NCI-H1092 treated with DMSO at 0.1 percent for 48 hours (cell line): ENCODE results near the gene KLRK1.
"Not testable (repeated sequence)": the region's sequence is repeated elsewhere in the genome, so short reads cannot be mapped to it uniquely, and the experiment has no call there.

Experiments
- DNase-seq: peaks from one replicate; lab custom pipeline; 2025; lab: John Stamatoyannopoulos, UW

Gene KLRK1

GRCh38 chr12:10362828-10363657, 26.8 kb downstream of the KLRK1 start:
- no peak for DNase-seq

DNA sequence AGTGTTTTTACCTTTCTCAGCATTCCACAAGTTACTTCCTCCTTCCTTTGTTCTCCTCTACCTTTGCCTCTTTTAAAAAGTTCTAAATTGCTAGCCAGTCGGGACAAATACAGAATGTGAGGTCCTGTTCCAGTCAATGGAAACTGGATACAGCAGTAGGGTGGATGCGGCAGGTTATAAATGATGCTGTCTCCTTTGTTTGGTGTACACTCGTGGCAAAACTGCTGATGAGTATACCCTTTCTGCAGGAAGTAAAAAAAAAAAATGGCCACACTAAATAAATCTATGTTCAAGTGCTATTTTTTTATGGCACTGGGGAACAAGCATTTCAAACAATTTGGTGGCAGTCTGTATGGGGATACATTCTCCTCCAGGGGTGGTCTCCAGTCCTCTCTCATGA, 27.5 kb downstream of the KLRK1 start:
- DNase-seq, result peak; percentile 3

DNA sequence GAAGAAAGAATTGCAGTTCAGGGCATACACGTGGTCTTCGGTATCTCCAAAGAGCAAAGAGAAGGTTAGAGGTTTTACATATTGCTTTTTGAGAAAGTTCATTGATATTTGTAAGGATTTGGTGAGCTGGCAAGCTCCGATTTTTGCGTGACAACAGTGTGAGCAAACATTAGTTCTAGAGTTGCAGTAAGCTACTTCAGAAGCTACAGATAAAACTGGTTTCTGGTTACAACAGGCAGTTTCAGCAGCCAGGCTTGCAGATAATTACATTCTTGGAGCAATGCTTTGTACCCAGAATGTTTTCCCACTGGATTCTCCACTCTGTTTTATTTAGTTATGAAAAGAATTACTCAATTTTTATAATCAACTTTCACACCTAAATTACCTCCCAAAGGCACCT, 28.2 kb downstream of the KLRK1 start:
- DNase-seq, result no peak

GRCh38 chr12:10361084-10361483, 28.8 kb downstream of the KLRK1 start:
- DNase-seq, result peak; percentile 34

DNA sequence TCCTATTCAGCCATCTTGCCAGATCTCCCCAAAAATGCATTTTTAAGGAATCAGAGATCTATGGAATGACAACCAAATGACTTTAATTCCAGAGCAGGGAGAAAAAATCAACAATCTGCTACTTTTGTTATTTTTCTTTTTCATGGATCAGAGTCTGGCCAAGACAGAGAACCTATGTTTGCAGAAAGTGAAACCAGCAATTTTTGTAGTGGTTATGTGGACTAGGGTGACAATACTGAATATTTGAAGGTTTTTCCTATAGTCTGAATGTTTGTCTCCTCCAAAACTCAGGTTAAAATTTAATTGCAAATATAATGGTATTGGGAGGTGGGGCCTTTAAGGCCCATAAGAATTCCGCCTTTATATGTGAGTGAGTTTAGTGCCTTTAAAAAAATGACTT, 30.9 kb downstream of the KLRK1 start:
- DNase-seq, result no peak

DNA sequence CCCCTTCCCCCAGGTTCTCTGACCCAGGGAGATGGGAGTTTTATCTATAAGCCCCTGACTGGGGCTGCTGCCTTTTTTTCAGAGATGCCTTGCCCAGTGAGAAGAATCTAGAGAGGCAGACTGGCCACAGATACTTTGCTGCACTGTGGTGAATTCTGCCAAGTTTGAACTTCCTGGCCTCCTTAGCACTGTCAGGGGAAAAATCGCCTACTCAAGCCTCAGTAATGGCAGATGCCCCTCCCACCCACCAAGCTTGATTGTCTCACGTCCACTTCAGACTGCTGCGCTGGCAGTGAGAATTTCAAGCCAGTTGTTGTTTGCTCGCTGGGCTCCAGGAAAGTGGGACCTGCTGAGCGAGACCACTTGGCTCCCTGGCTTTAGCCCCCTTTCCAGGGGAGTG, 31.7 kb downstream of the KLRK1 start:
- peak; percentile 45 for DNase-seq

DNA sequence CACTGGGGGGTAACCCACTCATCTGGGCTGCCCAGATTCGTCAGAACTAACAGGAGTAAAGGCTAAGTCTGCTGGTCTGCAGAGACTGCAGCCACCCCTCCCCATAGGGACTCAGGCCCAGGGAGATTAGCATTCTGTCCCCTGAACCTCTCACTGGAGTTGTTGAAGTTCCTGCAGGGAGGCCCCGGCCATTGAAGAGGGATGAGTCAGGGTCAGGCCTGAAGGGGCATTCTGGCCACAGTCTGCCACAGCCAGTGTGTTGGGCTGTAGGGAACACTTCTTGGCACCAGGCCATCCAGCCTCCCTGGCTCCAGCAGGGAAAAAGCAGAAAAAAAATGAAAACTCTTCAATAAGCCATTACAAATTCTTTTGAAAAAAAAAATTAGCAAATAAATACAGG, 35.3 kb downstream of the KLRK1 start:
- DNase-seq, result no peak

DNA sequence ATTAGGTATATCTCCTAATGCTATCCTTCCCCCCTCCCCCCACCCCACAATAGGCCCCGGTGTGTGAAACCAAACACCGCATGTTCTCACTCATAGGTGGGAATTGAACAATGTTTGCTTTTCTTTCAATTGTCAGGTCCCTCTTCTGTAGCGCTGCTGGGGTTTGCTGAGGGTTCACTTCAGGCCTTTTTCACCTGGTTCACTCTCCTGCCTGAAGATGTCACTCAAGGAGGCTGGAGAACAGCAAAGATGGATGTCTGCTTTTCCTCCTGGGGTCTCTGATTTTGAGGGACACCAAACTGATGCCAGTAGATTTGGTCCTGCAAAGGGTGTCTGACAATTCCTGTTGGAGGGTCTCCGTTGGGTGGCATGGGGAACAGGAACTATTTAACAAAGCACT, 35.8 kb downstream of the KLRK1 start:
- peak; percentile 19 for DNase-seq

DNA sequence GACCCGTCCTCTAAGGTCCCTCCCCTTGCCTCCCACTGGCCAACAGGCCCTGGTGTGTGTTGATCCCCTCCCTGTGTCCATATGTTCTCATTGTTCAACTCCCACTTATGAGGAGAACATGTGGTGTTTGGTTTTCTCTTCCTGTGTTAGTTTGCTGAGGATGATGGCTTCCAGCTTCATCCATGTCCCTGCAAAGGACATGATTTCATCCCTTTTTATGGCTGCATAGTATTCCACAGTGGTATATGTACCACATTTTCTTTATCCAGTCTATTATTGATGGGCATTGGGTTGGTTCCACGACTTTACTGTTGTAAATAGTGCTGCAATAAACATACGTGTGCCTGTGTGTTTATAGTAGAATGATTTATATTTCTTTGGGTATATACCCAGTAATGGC, 38.4 kb downstream of the KLRK1 start:
- DNase-seq, result not testable (repeated sequence)

GRCh38 chr12:10341892-10342509, 47.8 kb downstream of the KLRK1 start:
- no peak for DNase-seq

DNA sequence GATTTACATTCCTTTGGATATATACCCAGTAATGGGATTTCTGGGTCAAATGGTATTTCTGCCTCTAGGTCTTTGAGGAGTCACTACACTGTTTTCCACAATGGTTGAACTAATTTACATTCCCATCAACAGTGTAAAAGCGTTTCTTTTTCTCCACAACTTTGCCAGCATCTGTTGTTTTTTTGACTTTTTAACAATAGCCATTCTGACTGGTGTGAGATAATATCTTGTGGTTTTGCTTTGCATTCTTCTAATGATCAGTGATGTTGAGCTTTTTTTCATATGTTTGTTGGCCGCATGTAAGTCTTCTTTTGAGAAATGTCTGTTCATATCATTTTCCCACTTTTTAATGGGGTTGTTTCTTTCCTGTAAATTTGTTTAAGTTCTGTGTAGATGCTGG, 48.9 kb downstream of the KLRK1 start:
- DNase-seq, result not testable (repeated sequence)

DNA sequence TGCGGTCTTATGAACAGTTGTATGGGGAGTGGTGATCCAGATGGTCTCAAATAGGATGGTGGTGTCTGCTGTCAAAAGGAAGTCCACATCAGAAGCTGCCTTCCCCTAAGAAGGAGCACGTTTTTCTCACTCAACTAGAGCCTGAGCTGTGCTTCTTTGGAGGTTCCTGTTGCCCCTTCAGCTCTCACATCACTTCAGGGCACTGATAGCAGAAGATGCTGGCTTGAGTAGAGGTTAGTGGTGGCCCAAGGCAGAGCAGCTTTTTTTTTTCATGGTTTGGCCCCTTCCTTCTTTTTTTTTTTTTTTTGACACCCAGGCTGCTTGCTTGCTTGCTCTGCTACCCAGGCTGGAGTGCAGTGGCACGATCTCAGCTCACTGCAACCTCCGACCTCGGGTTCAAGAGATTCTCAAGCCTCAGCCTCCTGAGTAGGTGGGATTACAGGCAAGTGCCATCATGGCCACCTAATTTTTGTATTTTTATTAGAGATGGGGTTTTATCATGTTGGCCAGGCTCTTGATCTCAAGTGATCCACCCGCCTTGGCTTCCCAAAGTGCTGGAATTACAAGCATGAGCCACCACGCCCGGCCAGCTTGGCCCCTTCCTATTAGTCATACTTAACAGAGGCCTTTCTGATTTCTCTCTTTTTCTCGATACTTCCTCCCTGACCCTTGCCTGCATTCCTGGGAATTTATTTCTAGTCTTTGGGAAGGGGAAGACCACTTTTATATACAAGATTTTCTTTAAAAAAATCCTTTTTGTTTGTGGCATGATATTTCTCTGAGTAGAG, 50.6 kb downstream of the KLRK1 start:
- DNase-seq, result no peak

- DNase-seq, result not testable (repeated sequence)
Observed at GRCh38 chr12:10338470-10338869, 51.4 kb downstream of the KLRK1 start.

- DNase-seq, result not testable (repeated sequence)
Observed at GRCh38 chr12:10336196-10336595, 53.6 kb downstream of the KLRK1 start.

DNA sequence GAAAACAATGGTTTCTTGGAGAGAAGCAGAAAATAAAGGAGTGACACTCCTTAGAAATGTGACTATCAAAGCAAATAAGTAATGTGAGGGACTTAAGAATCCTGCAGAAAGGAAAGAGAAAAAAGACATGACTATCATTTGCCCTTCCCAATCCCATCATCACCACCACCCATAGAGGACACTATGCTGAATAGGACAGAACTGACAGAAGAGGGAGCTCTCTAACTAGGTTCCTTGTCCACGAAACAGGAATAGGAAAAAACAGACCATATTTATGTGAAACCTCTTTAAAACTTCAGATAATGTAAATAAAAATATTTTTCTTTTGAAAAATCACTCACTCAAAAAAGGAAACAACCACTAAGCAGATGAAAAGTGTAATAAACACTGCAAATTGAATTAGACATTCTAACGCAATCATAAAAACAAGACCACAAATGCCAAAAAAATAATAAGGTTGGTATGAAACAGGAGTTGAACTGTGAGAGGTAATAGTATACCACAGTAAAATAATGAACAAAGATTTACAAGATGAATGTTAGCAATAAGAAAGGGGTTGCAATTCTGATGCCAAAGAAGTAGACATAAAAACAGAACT, 58.1 kb downstream of the KLRK1 start:
- peak; percentile 72 for DNase-seq

DNA sequence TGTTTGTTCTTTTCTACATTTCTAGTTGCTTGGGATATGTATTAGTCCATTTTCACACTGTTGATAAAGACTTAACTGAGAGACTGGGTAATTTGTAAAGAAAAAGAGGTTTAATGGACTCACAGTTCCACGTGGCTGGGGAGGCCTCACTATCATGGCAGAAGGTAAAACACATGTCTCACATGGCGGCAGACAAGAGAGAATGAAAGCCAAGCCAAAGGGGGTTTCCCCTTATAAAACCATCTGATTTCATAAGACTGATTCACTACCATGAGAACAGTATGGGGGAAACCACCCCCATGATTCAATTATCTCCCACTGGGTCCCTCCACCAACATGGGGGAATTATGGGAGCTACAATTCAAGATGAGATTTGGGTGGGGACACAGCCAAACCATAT, 61.1 kb downstream of the KLRK1 start:
- DNase-seq, result not testable (repeated sequence)
